ENCODE data around the gene DAB1. TPM values are rescaled to one million over a fixed set of nuclear protein-coding genes. Genes with fewer than 3 reads are reported as not detected.
A peak's percentile ranks its signal among the peaks of the same experiment; 100 is the strongest.

Gene DAB1
- total RNA-seq, 1 donor from 2014 or later = 0.25 TPM

DNA sequence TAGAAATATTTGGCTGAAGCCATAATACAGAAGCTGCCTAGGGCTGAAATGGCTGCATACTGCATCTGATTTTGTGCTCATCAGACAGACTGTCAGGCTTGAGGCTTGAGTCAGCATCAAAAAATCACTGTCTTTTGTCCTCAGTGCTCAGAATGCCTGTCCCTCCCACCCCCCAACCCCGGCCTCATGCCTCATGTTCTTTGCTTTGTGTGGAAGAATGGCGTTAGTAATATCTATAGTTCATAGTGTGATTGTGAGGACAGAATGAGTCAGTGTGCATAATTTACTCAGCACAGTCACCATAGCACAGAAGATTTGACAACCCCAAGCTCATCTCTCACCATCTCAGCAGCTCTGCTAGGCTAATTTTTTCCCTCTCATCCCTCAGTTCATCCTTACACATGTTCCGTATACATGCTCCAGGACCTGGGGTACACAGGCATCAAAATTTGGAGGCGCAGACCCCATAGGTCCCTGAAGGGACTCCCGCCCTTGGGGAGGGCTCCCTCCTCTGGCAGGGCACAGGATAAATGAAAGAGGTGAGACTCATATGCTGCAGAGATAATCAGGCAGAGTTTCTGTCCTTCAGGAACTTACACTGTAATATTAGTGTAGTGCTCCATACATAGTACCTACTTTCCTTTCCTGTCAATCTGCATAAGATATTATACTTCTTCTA lies 299.0 kb downstream of the DAB1 start:
- Histone ChIP-seq H3K36me3 (ENCODE audit: control insufficient read depth, insufficient read depth, low read length) (no peaks in the 10 kb centered on the region), H3K27me3 (ENCODE audit: control insufficient read depth, insufficient read depth, low read length) (no peaks in the 10 kb centered on the region), H3K4me3 (ENCODE audit: low read depth, low read length) (no peak overlapping the region)
- TF ChIP-seq, protein P1, sequence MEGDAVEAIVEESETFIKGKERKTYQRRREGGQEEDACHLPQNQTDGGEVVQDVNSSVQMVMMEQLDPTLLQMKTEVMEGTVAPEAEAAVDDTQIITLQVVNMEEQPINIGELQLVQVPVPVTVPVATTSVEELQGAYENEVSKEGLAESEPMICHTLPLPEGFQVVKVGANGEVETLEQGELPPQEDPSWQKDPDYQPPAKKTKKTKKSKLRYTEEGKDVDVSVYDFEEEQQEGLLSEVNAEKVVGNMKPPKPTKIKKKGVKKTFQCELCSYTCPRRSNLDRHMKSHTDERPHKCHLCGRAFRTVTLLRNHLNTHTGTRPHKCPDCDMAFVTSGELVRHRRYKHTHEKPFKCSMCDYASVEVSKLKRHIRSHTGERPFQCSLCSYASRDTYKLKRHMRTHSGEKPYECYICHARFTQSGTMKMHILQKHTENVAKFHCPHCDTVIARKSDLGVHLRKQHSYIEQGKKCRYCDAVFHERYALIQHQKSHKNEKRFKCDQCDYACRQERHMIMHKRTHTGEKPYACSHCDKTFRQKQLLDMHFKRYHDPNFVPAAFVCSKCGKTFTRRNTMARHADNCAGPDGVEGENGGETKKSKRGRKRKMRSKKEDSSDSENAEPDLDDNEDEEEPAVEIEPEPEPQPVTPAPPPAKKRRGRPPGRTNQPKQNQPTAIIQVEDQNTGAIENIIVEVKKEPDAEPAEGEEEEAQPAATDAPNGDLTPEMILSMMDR (IDR thresholded peaks at IDR 0.05; ENCODE audit: insufficient read depth, low read length, poor library complexity, severe bottlenecking) = peak; percentile 15
- DNase-seq (ENCODE audit: low read depth) = no peak

DNA sequence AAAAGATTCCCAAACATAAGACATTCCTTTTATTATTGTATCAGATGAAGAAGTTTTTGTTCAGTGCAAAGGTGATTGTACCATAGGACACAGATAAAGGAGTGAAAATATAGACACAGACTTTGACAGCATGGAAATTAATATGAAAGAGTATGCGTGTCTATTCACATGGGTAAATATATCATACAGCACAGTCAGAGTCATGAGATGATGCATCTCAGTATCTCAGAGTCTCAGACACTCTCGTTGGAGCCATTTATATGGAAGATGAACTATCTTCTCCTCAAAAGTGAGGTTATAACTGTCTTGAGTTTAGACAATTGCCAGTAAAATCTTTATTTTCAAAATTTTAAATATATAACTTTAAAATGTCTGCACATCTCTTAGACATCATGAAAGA lies 299.7 kb downstream of the DAB1 start:
- DNase-seq (ENCODE audit: low read depth) = no peak
- Histone ChIP-seq H3K27me3 (ENCODE audit: control insufficient read depth, insufficient read depth, low read length) (no peaks in the 10 kb centered on the region), H3K4me3 (ENCODE audit: low read depth, low read length) (no peak overlapping the region), H3K36me3 (ENCODE audit: control insufficient read depth, insufficient read depth, low read length) (no peaks in the 10 kb centered on the region)
- TF ChIP-seq, protein P1 (IDR thresholded peaks at IDR 0.05; ENCODE audit: insufficient read depth, low read length, poor library complexity, severe bottlenecking) = no peak

GRCh38 chr1:57122031-57122430 lies 301.8 kb downstream of the DAB1 start:
- H3K4me3 ChIP-seq (ENCODE audit: low read depth, low read length) = no peak overlapping the region
- no peak for DNase-seq (ENCODE audit: low read depth)
- TF ChIP-seq, protein P1 (IDR thresholded peaks at IDR 0.05; ENCODE audit: insufficient read depth, low read length, poor library complexity, severe bottlenecking) = no peak
- no peaks in the 10 kb centered on the region for H3K36me3 ChIP-seq (ENCODE audit: control insufficient read depth, insufficient read depth, low read length)
- no peaks in the 10 kb centered on the region for H3K27me3 ChIP-seq (ENCODE audit: control insufficient read depth, insufficient read depth, low read length)

DNA sequence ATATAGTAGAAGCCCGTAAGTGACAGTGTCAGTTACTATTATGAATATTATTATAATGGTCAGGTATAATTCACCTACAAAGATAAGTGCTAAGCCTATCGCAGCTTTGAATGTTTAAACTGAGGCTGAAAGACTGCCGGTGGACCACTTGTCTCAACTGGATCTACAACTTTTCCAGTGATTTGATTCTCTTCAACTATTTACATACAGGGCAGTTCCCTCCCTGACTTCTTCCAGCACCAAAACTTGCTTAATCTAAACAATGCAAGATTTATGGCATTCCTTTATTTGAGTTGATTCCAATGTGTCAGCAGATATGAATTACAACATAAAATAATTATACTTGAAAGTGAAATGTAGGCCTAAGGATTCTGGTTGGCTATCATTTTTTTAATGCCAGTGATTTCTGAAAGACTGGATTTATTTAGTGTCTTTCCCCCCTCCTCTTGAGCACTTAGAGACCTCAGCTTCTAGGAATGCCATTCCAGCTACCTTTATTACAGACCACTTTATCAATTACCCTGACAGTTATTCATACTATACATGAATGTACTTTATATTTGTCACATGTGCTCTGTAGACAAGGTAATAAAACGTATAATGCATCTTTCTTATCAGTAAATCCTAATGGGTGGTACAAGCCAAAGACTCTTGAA lies 304.8 kb downstream of the DAB1 start:
- Histone ChIP-seq H3K36me3 (ENCODE audit: control insufficient read depth, insufficient read depth, low read length) (no peaks in the 10 kb centered on the region), H3K4me3 (ENCODE audit: low read depth, low read length) (no peak overlapping the region), H3K27me3 (ENCODE audit: control insufficient read depth, insufficient read depth, low read length) (no peaks in the 10 kb centered on the region)
- TF ChIP-seq, protein P1 (IDR thresholded peaks at IDR 0.05; ENCODE audit: insufficient read depth, low read length, poor library complexity, severe bottlenecking) = no peak
- no peak for DNase-seq (ENCODE audit: low read depth)

DNA sequence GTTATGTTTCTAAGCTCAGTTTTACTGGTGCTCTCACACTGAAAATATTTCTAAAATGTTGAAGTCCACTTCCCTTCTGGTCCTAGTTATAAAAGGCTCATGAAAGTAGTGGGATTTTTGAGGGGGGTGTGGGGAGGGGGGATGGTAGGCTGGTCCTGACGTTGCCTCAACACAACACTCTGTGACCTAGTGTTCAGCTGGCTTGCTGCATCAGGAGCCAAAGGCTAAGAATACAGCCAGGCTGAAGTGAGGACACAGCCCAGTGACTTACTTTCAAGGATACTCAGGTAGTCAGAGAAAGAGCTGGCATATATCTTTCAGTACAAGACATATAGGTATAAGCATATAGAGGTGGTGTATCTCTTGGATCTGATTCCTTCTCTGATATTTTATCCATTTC lies 306.1 kb downstream of the DAB1 start:
- no peaks in the 10 kb centered on the region for H3K27me3 ChIP-seq (ENCODE audit: control insufficient read depth, insufficient read depth, low read length)

More for the DNA sequence above, 306.1 kb downstream of the DAB1 start:
- TF ChIP-seq, protein P1 (IDR thresholded peaks at IDR 0.05; ENCODE audit: insufficient read depth, low read length, poor library complexity, severe bottlenecking) = no peak
- no peak for DNase-seq (ENCODE audit: low read depth)
- no peaks in the 10 kb centered on the region for H3K36me3 ChIP-seq (ENCODE audit: control insufficient read depth, insufficient read depth, low read length)
- no peak overlapping the region for H3K4me3 ChIP-seq (ENCODE audit: low read depth, low read length)

Measured in kidney epithelial cell (primary cell).